Breast epithelium (tissue), 3 donors: Measurements from ENCODE around the gene RFNG.

Source experiments
- POLR2A ChIP-seq: fragments of 450-650 bp; IDR thresholded peaks from one replicate; pipeline ENCODE4 v1.6.1; 2016; ENCODE audit warnings: antibody characterized with exemption, mild to moderate bottlenecking, moderate library complexity
- POLR2AphosphoS5 ChIP-seq, 3 donors: sonication (generic); formaldehyde crosslinking; IDR thresholded peaks; one replicate each; pipeline ENCODE4 v1.6.1; 2017; ENCODE audit warnings: antibody characterized with exemption in 3 of 3
- TF ChIP-seq, protein P1 (sequence below), 3 donors: fragments of 450-650 bp; IDR thresholded peaks; one replicate each; pipeline ENCODE4 v1.5.1; 2016 to 2017; ENCODE audit warnings: antibody characterized with exemption in 3 of 3, mild to moderate bottlenecking in 3 of 3, moderate library complexity in 3 of 3

DNA sequence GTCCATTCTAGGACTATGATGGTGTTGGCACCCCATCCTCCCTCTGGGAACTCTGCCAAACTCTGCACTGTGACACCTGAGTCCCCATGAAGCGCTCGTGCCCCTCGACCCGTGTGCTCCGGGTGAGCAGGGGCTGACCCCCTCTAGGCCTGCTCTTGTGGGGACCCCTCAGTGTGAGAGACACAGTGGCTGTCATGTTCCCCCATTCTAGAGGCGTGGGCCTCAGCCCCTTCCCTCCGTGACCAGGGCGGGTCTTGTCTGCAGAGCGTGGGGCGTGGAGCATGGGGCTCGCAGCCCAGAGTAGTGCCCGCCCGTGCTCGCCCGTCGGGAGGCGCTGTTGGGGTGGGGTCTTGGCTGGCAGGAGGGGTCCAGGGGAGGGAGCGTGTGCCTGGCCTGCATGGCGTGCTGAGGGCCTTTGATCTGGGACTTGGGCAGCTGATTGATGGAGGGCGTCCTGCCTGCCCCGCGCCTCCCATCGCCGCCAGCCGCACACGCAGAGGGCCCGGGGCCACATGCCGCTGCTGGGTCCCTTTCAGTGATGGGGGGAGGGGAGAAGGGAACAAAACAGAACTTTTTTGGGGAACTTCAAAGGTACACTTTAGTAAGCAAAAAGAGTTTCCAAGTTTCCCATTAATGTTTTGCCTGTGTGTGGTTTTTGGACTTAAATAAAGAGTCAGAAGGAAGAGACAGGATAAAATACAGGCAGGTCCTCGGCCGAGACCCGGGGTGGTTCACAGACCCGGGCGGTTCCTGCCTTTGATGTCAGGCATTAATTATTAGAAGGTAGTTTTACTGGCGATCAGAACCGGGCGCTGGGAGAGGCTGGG lies 51.4 kb downstream of the RFNG start:
- TF ChIP-seq, protein P1, sequence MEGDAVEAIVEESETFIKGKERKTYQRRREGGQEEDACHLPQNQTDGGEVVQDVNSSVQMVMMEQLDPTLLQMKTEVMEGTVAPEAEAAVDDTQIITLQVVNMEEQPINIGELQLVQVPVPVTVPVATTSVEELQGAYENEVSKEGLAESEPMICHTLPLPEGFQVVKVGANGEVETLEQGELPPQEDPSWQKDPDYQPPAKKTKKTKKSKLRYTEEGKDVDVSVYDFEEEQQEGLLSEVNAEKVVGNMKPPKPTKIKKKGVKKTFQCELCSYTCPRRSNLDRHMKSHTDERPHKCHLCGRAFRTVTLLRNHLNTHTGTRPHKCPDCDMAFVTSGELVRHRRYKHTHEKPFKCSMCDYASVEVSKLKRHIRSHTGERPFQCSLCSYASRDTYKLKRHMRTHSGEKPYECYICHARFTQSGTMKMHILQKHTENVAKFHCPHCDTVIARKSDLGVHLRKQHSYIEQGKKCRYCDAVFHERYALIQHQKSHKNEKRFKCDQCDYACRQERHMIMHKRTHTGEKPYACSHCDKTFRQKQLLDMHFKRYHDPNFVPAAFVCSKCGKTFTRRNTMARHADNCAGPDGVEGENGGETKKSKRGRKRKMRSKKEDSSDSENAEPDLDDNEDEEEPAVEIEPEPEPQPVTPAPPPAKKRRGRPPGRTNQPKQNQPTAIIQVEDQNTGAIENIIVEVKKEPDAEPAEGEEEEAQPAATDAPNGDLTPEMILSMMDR (IDR thresholded peaks at IDR 0.05): no peak
- no peak for TF ChIP-seq POLR2A
- TF ChIP-seq POLR2AphosphoS5 (IDR thresholded peaks at IDR 0.05): no peak
